ENCODE measurements around the gene SMIM11. TPM values are rescaled to one million over a fixed set of nuclear protein-coding genes. Genes with fewer than 3 reads are reported as not detected.
"Not testable (repeated sequence)": the region's sequence is repeated elsewhere in the genome, so short reads cannot be mapped to it uniquely, and the experiment has no call there.

SMIM11 gene
- total RNA-seq, 1 experiment from 2014 or later, result 2.3 TPM

GRCh38 chr21:34375619-34375972 is 289 bp downstream of the SMIM11 start:
- WGBS (ENCODE audit: extremely low coverage, insufficient read length, low lambda C conversion rate), result no CpG with 5 or more reads among the region's 33 CpGs

DNA sequence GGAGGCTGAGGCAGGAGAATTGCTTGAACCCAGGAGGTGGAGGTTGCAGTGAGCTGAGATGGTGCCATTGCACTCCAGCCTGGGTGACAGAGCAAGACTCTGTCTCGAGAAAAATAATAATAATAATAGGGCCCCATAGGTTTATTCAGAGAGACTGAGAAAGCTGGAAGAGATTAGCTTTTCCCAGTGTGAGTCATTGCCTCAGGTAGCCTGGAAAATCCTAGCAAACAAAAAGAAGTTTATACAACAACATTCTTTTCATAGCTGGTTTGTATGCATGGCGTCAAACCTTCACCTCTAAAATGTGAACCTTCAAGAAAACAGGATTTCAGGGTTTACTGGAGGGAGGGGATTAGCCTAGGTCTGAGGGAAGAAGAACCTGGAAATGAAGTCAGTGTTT is 7.8 kb downstream of the SMIM11 start:
- not testable (repeated sequence) for DNase-seq; H2BK20ac ChIP-seq (ENCODE audit: low read depth, low read length, poor library complexity, severe bottlenecking); H3K14ac ChIP-seq (ENCODE audit: insufficient read depth, low read length); H3K27me3 ChIP-seq (ENCODE audit: insufficient read depth, low read length); H4K91ac ChIP-seq (ENCODE audit: insufficient read length, low read depth, low read length); H3T11ph ChIP-seq (ENCODE audit: low read length); H3K18ac ChIP-seq (ENCODE audit: insufficient read length, low read depth, low read length); H2BK15ac ChIP-seq (ENCODE audit: low read depth, low read length); H3K79me1 ChIP-seq (ENCODE audit: insufficient read depth, low read depth, low read length, poor library complexity, severe bottlenecking); H3K4me2 ChIP-seq (ENCODE audit: insufficient read depth, insufficient read length, low read length); H4K5ac ChIP-seq (ENCODE audit: insufficient read length, low read depth, low read length); H4K20me1 ChIP-seq (ENCODE audit: control insufficient read depth, insufficient read depth, insufficient read length); H3K4me1 Mint-ChIP-seq; H3K4me3 Mint-ChIP-seq; H3K9ac ChIP-seq (ENCODE audit: extremely low read depth, insufficient read length, low read length); H3K9me3 Mint-ChIP-seq; H3K23me2 ChIP-seq (ENCODE audit: insufficient read length, low read depth, low read length, poor library complexity, severe bottlenecking); H3K36me3 Mint-ChIP-seq (ENCODE audit: insufficient read depth in 1 of 3, low read depth in 3 of 3); H2BK5ac ChIP-seq (ENCODE audit: insufficient read length, low read length); H2BK120ac ChIP-seq (ENCODE audit: low read depth, low read length, poor library complexity, severe bottlenecking); H4K8ac ChIP-seq (replicated peaks; ENCODE audit: insufficient read length, low read depth, low read length); H3K4me1 ChIP-seq (ENCODE audit: insufficient read depth, low read length); H3K79me2 ChIP-seq (ENCODE audit: insufficient read depth, low read length); H3K4ac ChIP-seq (ENCODE audit: low read depth, low read length); H3K23ac ChIP-seq (ENCODE audit: insufficient read length, low read depth, low read length); H3K56ac ChIP-seq (ENCODE audit: insufficient read length, low read depth, low read length); H2AFZ ChIP-seq (ENCODE audit: low read length); H3K27ac Mint-ChIP-seq; H3K9me3 ChIP-seq (ENCODE audit: control insufficient read depth, low read depth, low read length); H2BK12ac ChIP-seq (ENCODE audit: insufficient read length, low read depth, low read length); H3K27ac ChIP-seq (ENCODE audit: insufficient read length, low read depth, low read length); H3K27me3 Mint-ChIP-seq (ENCODE audit: low read depth); H2AK5ac ChIP-seq (ENCODE audit: insufficient read length, low read length)
- no CpG with 5 or more reads among the region's 2 CpGs for WGBS (ENCODE audit: extremely low coverage, insufficient read length, low lambda C conversion rate)

More at GRCh38 chr21:34375619-34375972, 289 bp downstream of the SMIM11 start:
- H3K79me1 ChIP-seq (ENCODE audit: insufficient read depth, low read depth, low read length, poor library complexity, severe bottlenecking); H3K27ac ChIP-seq (ENCODE audit: insufficient read length, low read depth, low read length); H2BK5ac ChIP-seq (ENCODE audit: insufficient read length, low read length); H3K23ac ChIP-seq (ENCODE audit: insufficient read length, low read depth, low read length); H3K9me3 ChIP-seq (ENCODE audit: control insufficient read depth, low read depth, low read length); H3K4ac ChIP-seq (ENCODE audit: low read depth, low read length); H3K27ac Mint-ChIP-seq; H2BK120ac ChIP-seq (ENCODE audit: low read depth, low read length, poor library complexity, severe bottlenecking); H3K56ac ChIP-seq (ENCODE audit: insufficient read length, low read depth, low read length); H3K14ac ChIP-seq (ENCODE audit: insufficient read depth, low read length); H3K27me3 Mint-ChIP-seq (ENCODE audit: low read depth); H2BK15ac ChIP-seq (ENCODE audit: low read depth, low read length); H3K4me2 ChIP-seq (ENCODE audit: insufficient read depth, insufficient read length, low read length); H2AK5ac ChIP-seq (ENCODE audit: insufficient read length, low read length); H3K4me3 Mint-ChIP-seq; H3K18ac ChIP-seq (ENCODE audit: insufficient read length, low read depth, low read length); H3K9me3 Mint-ChIP-seq; H4K8ac ChIP-seq (replicated peaks; ENCODE audit: insufficient read length, low read depth, low read length); H3K9ac ChIP-seq (ENCODE audit: extremely low read depth, insufficient read length, low read length); H2BK20ac ChIP-seq (ENCODE audit: low read depth, low read length, poor library complexity, severe bottlenecking); H3K4me1 ChIP-seq (ENCODE audit: insufficient read depth, low read length); H4K91ac ChIP-seq (ENCODE audit: insufficient read length, low read depth, low read length); H3K36me3 Mint-ChIP-seq (ENCODE audit: insufficient read depth in 1 of 3, low read depth in 3 of 3); H3K23me2 ChIP-seq (ENCODE audit: insufficient read length, low read depth, low read length, poor library complexity, severe bottlenecking); H2AFZ ChIP-seq (ENCODE audit: low read length); DNase-seq; H4K20me1 ChIP-seq (ENCODE audit: control insufficient read depth, insufficient read depth, insufficient read length); H4K5ac ChIP-seq (ENCODE audit: insufficient read length, low read depth, low read length); H3K27me3 ChIP-seq (ENCODE audit: insufficient read depth, low read length); H3T11ph ChIP-seq (ENCODE audit: low read length); H2BK12ac ChIP-seq (ENCODE audit: insufficient read length, low read depth, low read length); H3K79me2 ChIP-seq (ENCODE audit: insufficient read depth, low read length): not testable (repeated sequence)
- peaks cover 10 to 11% of the 10 kb centered on the region in 2 experiments for H3K4me1 Mint-ChIP-seq

All from H9 (cell line).